Thoracic aorta endothelial cell (primary cell): ENCODE results near the gene MIB2. TPM values are rescaled to one million over a fixed set of nuclear protein-coding genes. Genes with fewer than 3 reads are reported as not detected.

Source experiments
- total RNA-seq: library from RNA; depleted of rRNA; stranded (reverse); fragments of >200 nt; gene quantifications from 2 replicates; pipeline ENCODE4 v1.2.3, GENCODE V29; 2012

Gene MIB2
- total RNA-seq = 23.3 and 25.3 TPM in 2 replicates

DNA sequence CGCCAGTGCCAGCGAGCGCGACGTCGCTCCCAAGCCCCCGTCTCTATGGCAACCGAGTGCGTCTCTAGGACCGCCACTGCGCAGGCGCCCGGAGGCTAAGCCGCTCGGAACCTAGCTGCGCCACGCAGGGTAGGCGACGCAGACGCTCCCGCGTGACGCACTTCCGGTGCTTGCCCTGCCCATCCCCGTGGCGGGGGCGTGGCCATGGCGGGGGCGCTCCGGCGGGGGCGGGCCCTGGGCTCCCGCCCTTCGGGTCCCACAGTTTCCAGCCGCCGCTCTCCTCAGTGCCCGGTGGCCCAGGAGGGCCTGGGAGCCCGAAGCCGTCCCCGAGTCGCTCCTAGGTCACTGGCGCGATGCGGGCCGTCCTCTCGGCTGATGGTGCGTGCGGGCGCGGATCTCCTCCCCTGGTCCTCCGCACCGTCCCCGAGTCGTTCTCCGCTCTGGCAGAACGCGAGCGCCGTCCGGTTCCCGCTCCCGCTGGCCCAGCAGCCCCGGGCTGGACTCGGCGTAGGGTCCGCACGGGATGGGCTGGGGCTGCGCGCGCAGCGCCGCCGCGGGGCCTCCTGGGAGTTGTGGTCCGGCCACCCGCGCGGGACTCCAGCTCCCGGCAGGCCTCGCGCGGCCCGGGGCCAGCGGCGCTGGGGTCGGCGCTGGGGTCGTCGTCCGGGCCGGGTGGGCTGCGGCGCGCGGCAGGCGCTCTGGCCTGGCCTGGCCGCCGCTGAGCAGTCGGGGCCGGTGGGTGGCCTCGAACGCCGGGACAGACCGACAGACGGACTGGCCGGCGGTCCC is at the start of gene MIB2:
Gene MIB2 (plus strand): TSS at position 245 of the 789 bp plus-strand sequence. CDS start 7,953 bp downstream, outside the sequence.

DNA sequence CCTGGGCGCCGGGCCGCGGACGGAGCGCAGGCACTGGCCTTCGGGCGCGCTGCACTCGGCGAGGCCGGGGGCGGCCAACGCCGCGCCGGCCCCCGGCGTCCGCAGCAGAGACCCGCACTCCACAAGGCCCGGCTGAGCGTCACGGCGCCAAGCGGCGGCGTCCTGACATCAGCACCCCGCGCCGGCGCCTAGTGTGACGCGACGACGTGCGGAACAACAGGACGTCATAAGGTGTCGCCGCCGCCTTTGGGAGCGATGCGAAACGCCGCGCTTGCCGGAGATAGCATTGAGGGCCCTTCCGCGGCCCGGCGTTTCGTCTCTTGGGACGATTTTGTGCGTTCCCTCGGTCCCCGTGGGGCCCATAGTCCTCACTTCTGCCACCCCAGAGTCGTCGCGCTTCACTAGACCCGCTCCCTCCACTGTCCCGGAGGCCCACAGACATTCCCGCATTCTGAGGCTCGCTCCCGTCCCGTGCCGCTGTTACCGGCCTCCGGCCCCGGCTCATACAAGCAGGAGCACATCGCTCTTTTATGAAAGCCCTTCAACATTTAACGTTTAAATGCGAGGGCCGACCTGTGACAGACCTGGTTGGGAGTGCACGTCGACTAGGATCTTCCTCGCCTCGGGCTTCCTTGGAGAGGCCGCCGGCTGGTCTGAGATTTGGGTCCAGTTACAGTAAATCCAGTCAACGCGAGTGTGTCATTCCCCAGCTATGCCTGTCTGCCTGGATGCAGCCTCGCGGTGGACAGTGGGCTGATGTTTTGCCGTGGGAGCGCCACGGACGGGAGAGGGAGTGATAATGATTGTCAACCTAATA is 40.4 kb upstream of the MIB2 start, which contains the start of gene SSU72:
Gene SSU72 (minus strand): TSS at position 143 of the 817 bp plus-strand sequence. CDS start 306 bp downstream, outside the sequence.

GRCh38 chr1:1599935-1600860 is 15.1 kb upstream of the MIB2 start, which contains the start of gene FNDC10:
Gene FNDC10 (minus strand): TSS chr1:1600135. CDS start chr1:1600015, 120 bp downstream.

GRCh38 chr1:1631782-1632420 is 16.6 kb downstream of the MIB2 start, which contains the start of gene MMP23B:
Gene MMP23B (plus strand): TSS chr1:1632173. CDS start chr1:1632219, 46 bp downstream.

GRCh38 chr1:1658583-1659549 is 43.6 kb downstream of the MIB2 start, which contains the start of gene CDK11B:
Gene CDK11B (minus strand): TSS chr1:1659004. CDS start chr1:1657485, 1,519 bp downstream.

Other genes with a start within 250 kb of the MIB2 start
- 94.9 and 99.4 TPM in 2 replicates for gene AURKAIP1, start 240.3 kb upstream of the MIB2 start, total RNA-seq
- 140 and 162 TPM in 2 replicates for gene CCNL2, start 216.2 kb upstream of the MIB2 start, total RNA-seq
- gene MRPL20, start 208.2 kb upstream of the MIB2 start, total RNA-seq = 100 and 116 TPM in 2 replicates
- 0.07 and 0.13 TPM in 2 replicates for gene ANKRD65, start 194.2 kb upstream of the MIB2 start, total RNA-seq
- 1.3 and 2.9 TPM in 2 replicates for gene VWA1, start 179.8 kb upstream of the MIB2 start, total RNA-seq
- not detected in 2 replicates for gene ATAD3C, start 165.8 kb upstream of the MIB2 start, total RNA-seq
- 33.0 and 38.4 TPM in 2 replicates for gene ATAD3B, start 143.7 kb upstream of the MIB2 start, total RNA-seq
- gene ATAD3A, start 103.3 kb upstream of the MIB2 start, total RNA-seq = 46.1 TPM in 2 replicates
- 3.5 and 4.0 TPM in 2 replicates for gene TMEM240, start 74.9 kb upstream of the MIB2 start, total RNA-seq
- gene SSU72, start 40.6 kb upstream of the MIB2 start, total RNA-seq = 84.0 and 84.4 TPM in 2 replicates
- 0.65 and 0.80 TPM in 2 replicates for gene FNDC10, start 15.4 kb upstream of the MIB2 start, total RNA-seq
- gene MMP23B, start 16.7 kb downstream of the MIB2 start, total RNA-seq = 0.13 and 0.29 TPM in 2 replicates
- gene CDK11B, start 43.5 kb downstream of the MIB2 start, total RNA-seq = 10.5 and 11.8 TPM in 2 replicates
- gene SLC35E2B, start 77.3 kb downstream of the MIB2 start, total RNA-seq = 27.7 and 37.2 TPM in 2 replicates
- 13.3 and 17.7 TPM in 2 replicates for gene CDK11A, start 108.9 kb downstream of the MIB2 start, total RNA-seq
- 64.9 and 70.7 TPM in 2 replicates for gene NADK, start 163.0 kb downstream of the MIB2 start, total RNA-seq